Spleen (tissue), 11 donors: ENCODE results near the gene MAOB. TPM values are rescaled to one million over a fixed set of nuclear protein-coding genes. Genes with fewer than 3 reads are reported as not detected.
"Not testable (repeated sequence)": the region's sequence is repeated elsewhere in the genome, so short reads cannot be mapped to it uniquely, and the experiment has no call there.

Experiments
- DNase-seq: peaks from one replicate; pipeline ENCODE4 v3.0.0-alpha.2; 2020
- H3K27ac ChIP-seq, 8 donors: fragments of 200-600 bp; sonication (generic) in 7 of 8; 1 replicate in 4 of 8; 2 replicates in 4 of 8; pipeline versions ENCODE4 v1.5.0 to v1.8.0; 2016 to 2021; ENCODE audit warnings: inconsistent platforms in 4 of 8, mild to moderate bottlenecking in 4 of 8, moderate library complexity in 1 of 8
- H3K27me3 ChIP-seq, 7 donors: fragments of 200-600 bp; sonication (generic) in 6 of 7; replicated peaks in 1 of 7; 1 replicate in 4 of 7; 2 replicates in 3 of 7; pipeline versions ENCODE4 v1.5.0 to v1.8.0; 2016 to 2021; ENCODE audit warnings: inconsistent platforms in 3 of 7, mild to moderate bottlenecking in 1 of 7
- H3K36me3 ChIP-seq, 6 donors: fragments of 200-600 bp; sonication (generic) in 5 of 6; 1 replicate in 4 of 6; 2 replicates in 2 of 6; pipeline versions ENCODE4 v1.5.0 to v1.8.0; 2016 to 2021; ENCODE audit warnings: inconsistent platforms in 2 of 6
- H3K4me1 ChIP-seq, 6 donors: fragments of 200-600 bp; sonication (generic) in 5 of 6; 1 replicate in 3 of 6; 2 replicates in 3 of 6; pipeline versions ENCODE4 v1.5.0 to v1.8.0; 2016 to 2021; ENCODE audit warnings: inconsistent platforms in 3 of 6
- H3K4me3 ChIP-seq, 8 donors: fragments of 200-600 bp; sonication (generic) in 7 of 8; 1 replicate in 4 of 8; 2 replicates in 4 of 8; pipeline versions ENCODE4 v1.5.0 to v1.8.0; 2016 to 2021; ENCODE audit warnings: inconsistent platforms in 4 of 8, mild to moderate bottlenecking in 4 of 8, moderate library complexity in 2 of 8
- H3K9me3 ChIP-seq, 8 donors: fragments of 200-600 bp; sonication (generic) in 7 of 8; 1 replicate in 4 of 8; 2 replicates in 4 of 8; pipeline versions ENCODE4 v1.5.0 to v1.8.0; 2016 to 2021; ENCODE audit warnings: inconsistent platforms in 4 of 8
- CTCF ChIP-seq, 11 experiments: fragments of 200-600 bp in 7 of 11; fragments of 450-650 bp in 4 of 11; sonication (generic) in 4 of 11; IDR thresholded peaks in 8 of 11; conservative IDR thresholded peaks in 3 of 11; 1 replicate in 7 of 11; 2 replicates in 4 of 11; pipeline versions ENCODE4 v1.4.0 to v1.8.0; 2016 to 2021; ENCODE audit warnings: antibody characterized with exemption in 11 of 11, inconsistent platforms in 4 of 11, mild to moderate bottlenecking in 1 of 11
- POLR2A ChIP-seq, 3 donors: fragments of 450-650 bp; IDR thresholded peaks; one replicate each; pipeline ENCODE4 v1.5.1; 2017; ENCODE audit warnings: antibody characterized with exemption in 3 of 3, mild to moderate bottlenecking in 1 of 3
- POLR2AphosphoS5 ChIP-seq, 3 donors: sonication (generic); formaldehyde crosslinking; IDR thresholded peaks; one replicate each; pipeline ENCODE4 v1.5.1; 2017; ENCODE audit warnings: antibody characterized with exemption in 3 of 3
- WGBS, 5 donors: extraction: QIAGEN DNeasy Blood & Tissue Kit in 3 of 5; methylation state at CpG; one replicate each; pipeline versions ENCODE4 v1.1.5 to v1.1.7; 2013 to 2018; 5-methylcytosine and 5-hydroxymethylcytosine counted together
- intact Hi-C: fragments of 100-400 bp; cut with DNase I; formaldehyde crosslinking; loops from one replicate; pipeline ENCODE4 v1.15.0; 2023; ENCODE audit warnings: low total_unique reads
- polyA plus RNA-seq, 3 donors: library from polyadenylated mRNA; stranded (reverse); fragments of 200-250 nt; gene quantifications; one replicate each; pipeline ENCODE4 v1.2.1, GENCODE V29; 2013
- total RNA-seq, 7 donors: library from RNA; depleted of rRNA in 3 of 7; stranded (reverse); fragments of >200 nt in 3 of 7; fragmentation: NEBNext Ultra II Directional in 4 of 7; extraction: Animal tissue kit (Norgen Biotek cat#: 25700) in 4 of 7; gene quantifications; one replicate each; pipeline versions ENCODE4 v1.1.0 to v1.2.1, GENCODE V29; 2016 to 2021
- donor health status: healthy with polysubstance abuse.
- donor health status: DM: no; HTN: no; CAD: no; lungs with moderate emphysema.
- donor health status: DM: no; HTN: no; CAD: no.
- donor health status: Bipolar disorder and iron deficiency.
- donor health status: healthy.
- donor health status: DM: no; HTN: no; CAD: no.
- donor health status: DM: yes; HTN: yes; CAD: no.

MAOB gene
- total and polyA plus RNA-seq, 10 donors: 0.60 to 8.7 (median 1.6) TPM

DNA sequence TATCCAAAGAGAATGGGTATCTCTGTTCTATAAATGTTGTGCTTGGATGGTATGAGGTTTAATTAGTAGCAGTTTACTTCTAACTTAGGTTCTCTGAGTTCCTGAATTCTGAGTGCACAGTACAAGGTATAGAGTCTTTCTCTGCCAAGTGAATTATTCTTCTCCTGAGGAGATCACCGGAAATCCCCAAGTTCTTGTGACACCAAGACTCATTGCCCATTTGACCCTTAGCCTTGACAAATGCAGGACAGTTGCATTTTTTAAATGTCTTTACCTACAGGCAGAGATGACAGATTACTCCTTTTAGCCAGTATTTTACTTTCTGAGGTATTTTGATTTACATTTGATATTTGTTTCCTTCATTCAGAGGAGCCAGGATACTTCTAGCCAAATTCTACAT lies 153.3 kb downstream of the MAOB start:
- TF ChIP-seq POLR2A (IDR thresholded peaks at IDR 0.05) (no peak), CTCF (IDR thresholded peaks at IDR 0.05 in 8 of 11, conservative IDR thresholded peaks at IDR 0.05 in 3 of 11) (no peak), POLR2AphosphoS5 (IDR thresholded peaks at IDR 0.05) (no peak)
- H3K27ac ChIP-seq: peak overlapping the region in 1 of 8 donors; percentile 58
- WGBS, 5 donors: 68 to 100% (median 91%) methylated on average over 1 of the region's 1 CpG

GRCh38 chrX:43728002-43728401 lies 154.2 kb downstream of the MAOB start:
- 55 to 73% (median 63%) methylated on average over 5 of the region's 5 CpGs for WGBS, 5 donors
- intact Hi-C loops: no loop called here
- Histone ChIP-seq H3K4me1 (peaks cover 0 to 5% (median 0%) of the 10 kb centered on the region in 6 donors), H3K4me3 (no peak overlapping the region), H3K27ac (peak overlapping the region in 1 of 8 donors; percentile 58), H3K9me3 (peaks cover 0 to 1% (median 0%) of the 10 kb centered on the region in 8 donors), H3K27me3 (peaks cover 0 to 8% (median 0%) of the 10 kb centered on the region in 7 donors), H3K36me3 (no peaks in the 10 kb centered on the region)
- no peak for TF ChIP-seq POLR2A (IDR thresholded peaks at IDR 0.05)
- no peak for TF ChIP-seq POLR2AphosphoS5 (IDR thresholded peaks at IDR 0.05)
- TF ChIP-seq CTCF (IDR thresholded peaks at IDR 0.05 in 8 of 11, conservative IDR thresholded peaks at IDR 0.05 in 3 of 11): no peak
- no peak for DNase-seq

More for the DNA sequence above, 153.3 kb downstream of the MAOB start:
- H3K4me3 ChIP-seq: no peak overlapping the region
- no peaks in the 10 kb centered on the region for H3K36me3 ChIP-seq
- DNase-seq: no peak
- H3K27me3 ChIP-seq: peaks cover 0 to 8% (median 0%) of the 10 kb centered on the region in 7 donors
- intact Hi-C loops: no loop called here
- peaks cover 0 to 5% (median 0%) of the 10 kb centered on the region in 6 donors for H3K4me1 ChIP-seq
- H3K9me3 ChIP-seq: no peaks in the 10 kb centered on the region

DNA sequence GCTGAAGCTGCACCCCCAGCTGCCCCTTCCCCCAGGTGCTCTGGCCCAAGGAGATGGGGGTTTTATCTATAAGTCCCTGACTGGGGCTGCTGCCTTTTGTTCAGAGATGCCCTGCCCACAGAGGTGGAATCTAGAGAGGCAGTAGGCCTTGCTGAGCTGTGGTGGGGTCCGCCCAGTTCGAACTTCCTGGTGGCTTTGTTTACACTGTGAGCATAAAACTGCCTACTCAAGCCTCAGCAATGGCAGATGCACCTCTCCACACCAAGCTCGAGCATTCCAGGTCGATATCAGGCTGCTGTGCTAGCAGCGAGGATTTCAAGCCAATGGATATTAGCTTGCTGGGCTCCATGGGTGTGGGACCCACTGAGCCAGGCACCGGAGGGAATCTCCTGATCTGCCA lies 155.0 kb downstream of the MAOB start:
- intact Hi-C loops, DNase-seq: not testable (repeated sequence)

DNA sequence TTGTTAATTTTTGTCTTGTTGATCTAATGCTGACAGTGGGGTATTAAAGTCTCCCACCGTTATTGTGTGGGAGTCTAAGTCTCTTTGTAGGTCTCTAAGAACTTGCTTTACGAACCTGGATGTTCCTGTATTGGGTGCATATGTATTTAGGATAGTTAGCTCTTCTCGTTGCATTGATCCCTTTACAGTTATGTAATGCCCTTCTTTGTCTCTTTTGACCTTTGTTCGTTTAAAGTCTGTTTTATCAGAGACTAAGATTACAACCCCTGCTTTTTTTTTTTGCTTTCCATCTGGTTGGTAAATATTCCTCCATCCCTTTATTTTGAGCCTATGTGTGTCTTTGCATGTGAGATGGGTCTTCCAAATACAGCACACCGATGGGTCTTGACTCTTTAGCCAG lies 157.0 kb downstream of the MAOB start:
- WGBS, 5 donors: 65 to 89% (median 80%) methylated on average over 5 of the region's 5 CpGs
- H3K27ac ChIP-seq, intact Hi-C loops: not testable (repeated sequence)

More for the DNA sequence above, 155.0 kb downstream of the MAOB start:
- not testable (repeated sequence) for H3K36me3 ChIP-seq, H3K27me3 ChIP-seq, H3K9me3 ChIP-seq, H3K4me3 ChIP-seq, H3K27ac ChIP-seq, H3K4me1 ChIP-seq
- WGBS, 5 donors: 40 to 89% (median 81%) methylated on average over 1 to 6 of the region's 6 CpGs; no CpG with 5 or more reads in 1 of the 5 donors

DNA sequence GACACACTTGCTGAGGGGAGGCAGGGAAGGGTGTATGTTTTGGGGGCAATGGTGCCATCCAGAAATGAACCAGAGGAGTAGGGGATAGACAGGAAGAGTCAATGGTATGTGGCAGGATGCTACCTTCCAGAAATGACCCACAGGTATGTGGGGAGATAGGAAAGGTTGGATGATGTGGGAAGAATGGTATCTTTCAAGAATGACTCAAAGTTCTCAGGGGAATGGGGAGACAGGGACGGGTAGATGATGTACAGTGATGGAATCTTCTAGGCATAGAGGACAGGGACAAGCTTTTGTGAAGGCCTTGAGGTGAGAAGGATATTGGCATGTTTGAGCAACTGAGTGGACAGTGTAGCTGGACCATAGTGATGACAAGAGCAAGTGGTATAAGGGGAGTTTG lies 161.3 kb downstream of the MAOB start:
- H3K9me3 ChIP-seq: peaks cover 0 to 24% (median 4%) of the 10 kb centered on the region in 8 donors
- no peaks in the 10 kb centered on the region for H3K27me3 ChIP-seq
- WGBS, 5 donors: 53 to 83% (median 79%) methylated on average over 1 of the region's 1 CpG
- no peaks in the 10 kb centered on the region for H3K4me1 ChIP-seq
- no peak for DNase-seq
- no peaks in the 10 kb centered on the region for H3K36me3 ChIP-seq
- H3K27ac ChIP-seq: no peak overlapping the region
- intact Hi-C loops: no loop called here
- no peak overlapping the region for H3K4me3 ChIP-seq
- no peak for TF ChIP-seq CTCF (IDR thresholded peaks at IDR 0.05 in 8 of 11, conservative IDR thresholded peaks at IDR 0.05 in 3 of 11)

More for the DNA sequence above, 157.0 kb downstream of the MAOB start:
- H3K9me3 ChIP-seq: peaks cover 0 to 24% (median 4%) of the 10 kb centered on the region in 8 donors
- H3K27me3 ChIP-seq, H3K4me1 ChIP-seq, H3K4me3 ChIP-seq, DNase-seq, H3K36me3 ChIP-seq: not testable (repeated sequence)
